ENCODE measurements around the gene MED8.

Gene MED8

GRCh38 chr1:43334453-43335205 lies 55.0 kb downstream of the MED8 start:
- DNase-seq (ENCODE audit: low spot score): no peak

Data from RKO (cell line).